ENCODE data around the gene FCRLB. TPM values are rescaled to one million over a fixed set of nuclear protein-coding genes. Genes with fewer than 3 reads are reported as not detected.

Gene FCRLB
- total RNA-seq, 4 donors from 2014 or later, result 0.72 to 1.4 (median 0.81) TPM; not detected in 1

DNA sequence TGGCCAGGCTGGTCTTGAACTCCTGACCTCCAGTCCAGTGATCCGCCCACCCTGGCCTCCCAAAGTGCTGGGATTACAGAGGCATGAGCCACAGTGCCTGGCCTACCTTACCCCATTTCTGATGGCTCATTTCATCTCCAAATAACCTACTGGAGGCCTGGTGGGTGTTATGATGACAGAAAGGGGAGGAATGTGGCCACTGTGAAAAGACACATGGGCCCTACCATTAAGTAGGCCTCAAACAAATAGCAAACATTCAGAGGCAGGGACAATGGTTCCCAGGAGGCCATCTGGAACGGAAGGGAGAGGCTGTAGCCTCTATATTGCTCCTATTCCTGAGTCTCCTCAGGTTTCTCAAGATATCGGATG, 15.2 kb upstream of the FCRLB start:
- no peak for DNase-seq (ENCODE audit: low spot score in 2 of 2)
- Histone ChIP-seq H3K9me3 (no peaks in the 10 kb centered on the region), H3K36me3 (no peaks in the 10 kb centered on the region), H3K27ac (no peak overlapping the region), H3K4me1 (no peaks in the 10 kb centered on the region), H3K4me3 (no peak overlapping the region), H3K27me3 (no peaks in the 10 kb centered on the region)
- WGBS, result 83% methylated on average over 3 of the region's 3 CpGs
- TF ChIP-seq CTCF (IDR thresholded peaks at IDR 0.05) (no peak), POLR2AphosphoS5 (IDR thresholded peaks at IDR 0.05) (no peak), EP300 (IDR thresholded peaks at IDR 0.05) (no peak), POLR2A (IDR thresholded peaks at IDR 0.05) (no peak)

GRCh38 chr1:161706482-161707347, 14.6 kb upstream of the FCRLB start, which contains the start of gene FCRLA:
Gene FCRLA, plus strand, starts transcription at chr1:161707229. Its CDS starts 36 bp downstream, at chr1:161707265.
- Histone ChIP-seq H3K27ac (no peak within 1 kb of the TSS), H3K4me1 (no peaks in the 10 kb centered on the region), H3K9me3 (no peaks in the 10 kb centered on the region), H3K4me3 (no peak within 1 kb of the TSS), H3K27me3 (no peaks in the 10 kb centered on the region), H3K36me3 (no peaks in the 10 kb centered on the region)
- WGBS, result 19% methylated on average over 4 of the region's 4 CpGs
- TF ChIP-seq POLR2A (IDR thresholded peaks at IDR 0.05) (no peak), POLR2AphosphoS5 (IDR thresholded peaks at IDR 0.05) (no peak), CTCF (IDR thresholded peaks at IDR 0.05) (no peak), EP300 (IDR thresholded peaks at IDR 0.05) (no peak)
- DNase-seq (ENCODE audit: low spot score in 2 of 2), result no peak

DNA sequence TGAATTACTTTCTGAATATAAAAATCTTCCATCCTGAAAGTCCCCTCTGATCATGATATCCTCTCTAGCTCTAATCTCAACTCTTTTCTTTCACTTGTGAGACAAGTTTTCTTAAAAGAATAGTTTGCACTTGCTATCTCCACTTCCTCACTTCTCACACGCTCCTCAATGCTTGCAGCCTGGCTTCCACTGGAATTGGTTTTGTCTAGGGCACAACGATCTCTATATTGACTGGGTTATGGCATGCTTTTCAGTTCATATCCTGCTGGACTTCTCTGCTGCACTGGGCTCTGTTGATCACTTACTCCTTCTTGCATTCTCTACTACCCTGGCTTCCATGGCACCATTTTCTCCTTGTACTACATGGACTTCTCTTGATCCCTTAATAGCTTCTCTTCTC, 13.8 kb upstream of the FCRLB start:
- no peaks in the 10 kb centered on the region for H3K27me3 ChIP-seq
- TF ChIP-seq POLR2AphosphoS5 (IDR thresholded peaks at IDR 0.05) (no peak), POLR2A (IDR thresholded peaks at IDR 0.05) (no peak), CTCF (IDR thresholded peaks at IDR 0.05) (no peak), EP300 (IDR thresholded peaks at IDR 0.05) (no peak)
- H3K36me3 ChIP-seq, result no peaks in the 10 kb centered on the region
- no peaks in the 10 kb centered on the region for H3K4me1 ChIP-seq
- no peak overlapping the region for H3K27ac ChIP-seq
- H3K4me3 ChIP-seq, result no peak overlapping the region
- DNase-seq (ENCODE audit: low spot score in 2 of 2), result no peak
- 94% methylated on average over 2 of the region's 2 CpGs for WGBS
- H3K9me3 ChIP-seq, result no peaks in the 10 kb centered on the region

DNA sequence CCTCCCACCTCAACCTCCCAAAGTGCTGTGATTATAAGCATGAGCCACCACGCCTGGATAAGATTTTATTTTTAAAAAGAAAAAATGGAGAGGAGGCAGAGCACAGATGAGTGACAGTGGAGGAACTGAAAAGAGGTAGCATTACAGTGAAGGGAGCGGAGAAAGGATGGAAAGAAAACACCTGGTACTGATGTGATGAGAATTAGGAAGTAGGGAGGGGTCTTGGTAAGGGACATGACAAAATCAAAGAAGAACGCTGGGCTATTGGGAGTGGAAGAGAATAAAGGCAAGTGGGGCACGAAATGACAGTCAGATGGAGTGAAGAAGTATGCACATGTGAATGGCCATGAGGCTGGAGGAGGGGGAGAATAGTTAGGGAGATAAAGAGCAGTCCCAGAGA, 12.0 kb upstream of the FCRLB start:
- no peak for TF ChIP-seq POLR2A (IDR thresholded peaks at IDR 0.05)
- no peak for TF ChIP-seq EP300 (IDR thresholded peaks at IDR 0.05)
- no peak for TF ChIP-seq CTCF (IDR thresholded peaks at IDR 0.05)
- no peak for TF ChIP-seq POLR2AphosphoS5 (IDR thresholded peaks at IDR 0.05)
- WGBS, result 83% methylated on average over 4 of the region's 4 CpGs
- H3K36me3 ChIP-seq, result no peaks in the 10 kb centered on the region

GRCh38 chr1:161710560-161710959, 10.8 kb upstream of the FCRLB start:
- Histone ChIP-seq H3K9me3 (no peaks in the 10 kb centered on the region), H3K4me1 (no peaks in the 10 kb centered on the region), H3K4me3 (no peak overlapping the region), H3K36me3 (no peaks in the 10 kb centered on the region), H3K27me3 (peaks cover 2% of the 10 kb centered on the region), H3K27ac (no peak overlapping the region)
- no peak for DNase-seq (ENCODE audit: low spot score in 2 of 2)
- no peak for TF ChIP-seq CTCF (IDR thresholded peaks at IDR 0.05)
- TF ChIP-seq EP300 (IDR thresholded peaks at IDR 0.05), result no peak
- TF ChIP-seq POLR2AphosphoS5 (IDR thresholded peaks at IDR 0.05), result no peak
- no peak for TF ChIP-seq POLR2A (IDR thresholded peaks at IDR 0.05)
- 75% methylated on average over 4 of the region's 4 CpGs for WGBS

More for the DNA sequence above, 12.0 kb upstream of the FCRLB start:
- H3K4me1 ChIP-seq, result no peaks in the 10 kb centered on the region
- H3K4me3 ChIP-seq, result no peak overlapping the region
- no peak overlapping the region for H3K27ac ChIP-seq
- no peaks in the 10 kb centered on the region for H3K9me3 ChIP-seq
- no peaks in the 10 kb centered on the region for H3K27me3 ChIP-seq
- DNase-seq (ENCODE audit: low spot score in 2 of 2), result no peak
